ENCODE data around the gene MFAP1.
"Not testable (repeated sequence)": the region's sequence is repeated elsewhere in the genome, so short reads cannot be mapped to it uniquely, and the experiment has no call there.

GRCh38 chr15:43866636-43867035 is 42.1 kb upstream of the MFAP1 start:
- TF ChIP-seq CTCF (IDR thresholded peaks at IDR 0.05); ZFX (IDR thresholded peaks at IDR 0.05; ENCODE audit: borderline replicate concordance): not testable (repeated sequence)

All from 22Rv1 (cell line).